Measurements from ENCODE around the gene SHB.

The SHB gene

GRCh38 chr9:37960631-37961030 lies 108.4 kb downstream of the SHB start:
- Histone ChIP-seq H3K4me3 (ENCODE audit: low read length) (no peak overlapping the region), H3K79me1 (ENCODE audit: low read length) (peaks cover 40% of the 10 kb centered on the region), H4K8ac (ENCODE audit: low read depth, low read length) (no peak overlapping the region), H3K4me2 (ENCODE audit: low read length) (no peak overlapping the region), H3K79me2 (ENCODE audit: control insufficient read depth, insufficient read depth, low read length) (peaks cover 3% of the 10 kb centered on the region), H3K4ac (ENCODE audit: low read depth, low read length) (no peak overlapping the region), H3K56ac (ENCODE audit: low read length) (no peak overlapping the region), H3K18ac (ENCODE audit: low read length) (no peak overlapping the region), H3K27ac (ENCODE audit: low read depth, low read length) (no peak overlapping the region), H2BK5ac (ENCODE audit: low read length) (no peak overlapping the region), H3K9ac (ENCODE audit: low read length) (no peak overlapping the region), H2AK5ac (ENCODE audit: low read length) (no peak overlapping the region), H3K36me3 (ENCODE audit: control insufficient read depth, insufficient read depth, low read length) (peaks cover 2% of the 10 kb centered on the region), H3K4me1 (ENCODE audit: control insufficient read depth, low read depth, low read length) (no peaks in the 10 kb centered on the region), H4K5ac (ENCODE audit: low read length) (no peak overlapping the region), H2BK15ac (replicated peaks; ENCODE audit: low read depth) (no peak overlapping the region), H3K23ac (ENCODE audit: low read length) (no peak overlapping the region), H3K27me3 (ENCODE audit: insufficient read depth, low read length, poor library complexity) (no peaks in the 10 kb centered on the region), H2BK120ac (ENCODE audit: low read depth, low read length) (no peak overlapping the region)
- no peak for DNase-seq
- WGBS (ENCODE audit: extremely low coverage, insufficient coverage, low lambda C conversion rate): no CpG with 5 or more reads among the region's 3 CpGs

GRCh38 chr9:37959976-37960375 lies 109.1 kb downstream of the SHB start:
- Histone ChIP-seq H3K27ac (ENCODE audit: low read depth, low read length) (no peak overlapping the region), H3K4me3 (ENCODE audit: low read length) (no peak overlapping the region), H3K23ac (ENCODE audit: low read length) (no peak overlapping the region), H3K9ac (ENCODE audit: low read length) (no peak overlapping the region), H3K18ac (ENCODE audit: low read length) (no peak overlapping the region), H3K4me2 (ENCODE audit: low read length) (no peak overlapping the region), H3K4me1 (ENCODE audit: control insufficient read depth, low read depth, low read length) (no peaks in the 10 kb centered on the region), H2BK15ac (replicated peaks; ENCODE audit: low read depth) (no peak overlapping the region), H4K8ac (ENCODE audit: low read depth, low read length) (no peak overlapping the region), H2BK5ac (ENCODE audit: low read length) (no peak overlapping the region), H3K36me3 (ENCODE audit: control insufficient read depth, insufficient read depth, low read length) (peaks cover 3% of the 10 kb centered on the region), H3K79me2 (ENCODE audit: control insufficient read depth, insufficient read depth, low read length) (peaks cover under 1% of the 10 kb centered on the region), H3K4ac (ENCODE audit: low read depth, low read length) (no peak overlapping the region), H3K56ac (ENCODE audit: low read length) (no peak overlapping the region), H3K79me1 (ENCODE audit: low read length) (peaks cover 37% of the 10 kb centered on the region), H3K27me3 (ENCODE audit: insufficient read depth, low read length, poor library complexity) (no peaks in the 10 kb centered on the region), H4K5ac (ENCODE audit: low read length) (no peak overlapping the region), H2BK120ac (ENCODE audit: low read depth, low read length) (no peak overlapping the region), H2AK5ac (ENCODE audit: low read length) (no peak overlapping the region)
- WGBS (ENCODE audit: extremely low coverage, insufficient coverage, low lambda C conversion rate): no CpG with 5 or more reads among the region's 4 CpGs
- DNase-seq: no peak

- H4K5ac ChIP-seq (ENCODE audit: low read length): no peak overlapping the region
- WGBS (ENCODE audit: extremely low coverage, insufficient coverage, low lambda C conversion rate): no CpG with 5 or more reads among the region's 9 CpGs
- no peak overlapping the region for H3K4me3 ChIP-seq (ENCODE audit: low read length)
- no peak overlapping the region for H3K9ac ChIP-seq (ENCODE audit: low read length)
- no peak overlapping the region for H4K8ac ChIP-seq (ENCODE audit: low read depth, low read length)
- no peak for DNase-seq
- H3K18ac ChIP-seq (ENCODE audit: low read length): no peak overlapping the region
- H2AK5ac ChIP-seq (ENCODE audit: low read length): no peak overlapping the region
- H3K4ac ChIP-seq (ENCODE audit: low read depth, low read length): no peak overlapping the region
- H3K79me2 ChIP-seq (ENCODE audit: control insufficient read depth, insufficient read depth, low read length): no peaks in the 10 kb centered on the region
- H3K4me1 ChIP-seq (ENCODE audit: control insufficient read depth, low read depth, low read length): no peaks in the 10 kb centered on the region
- no peak overlapping the region for H3K23ac ChIP-seq (ENCODE audit: low read length)
- H3K79me1 ChIP-seq (ENCODE audit: low read length): peaks cover 32% of the 10 kb centered on the region
- H3K56ac ChIP-seq (ENCODE audit: low read length): no peak overlapping the region
- no peak overlapping the region for H2BK5ac ChIP-seq (ENCODE audit: low read length)
- H3K4me2 ChIP-seq (ENCODE audit: low read length): no peak overlapping the region
- peaks cover 12% of the 10 kb centered on the region for H3K36me3 ChIP-seq (ENCODE audit: control insufficient read depth, insufficient read depth, low read length)
- no peak overlapping the region for H2BK15ac ChIP-seq (replicated peaks; ENCODE audit: low read depth)
- no peaks in the 10 kb centered on the region for H3K27me3 ChIP-seq (ENCODE audit: insufficient read depth, low read length, poor library complexity)
- H2BK120ac ChIP-seq (ENCODE audit: low read depth, low read length): no peak overlapping the region
- H3K27ac ChIP-seq (ENCODE audit: low read depth, low read length): no peak overlapping the region
These were observed 110.9 kb downstream of the SHB start for GRCh38 chr9:37958154-37958553.

GRCh38 chr9:37957664-37957953 lies 111.4 kb downstream of the SHB start:
- Histone ChIP-seq H3K4me2 (ENCODE audit: low read length) (no peak overlapping the region), H4K8ac (ENCODE audit: low read depth, low read length) (no peak overlapping the region), H3K4ac (ENCODE audit: low read depth, low read length) (no peak overlapping the region), H3K18ac (ENCODE audit: low read length) (no peak overlapping the region), H3K4me3 (ENCODE audit: low read length) (no peak overlapping the region), H3K9ac (ENCODE audit: low read length) (no peak overlapping the region), H3K56ac (ENCODE audit: low read length) (no peak overlapping the region), H2AK5ac (ENCODE audit: low read length) (no peak overlapping the region), H4K5ac (ENCODE audit: low read length) (no peak overlapping the region), H2BK5ac (ENCODE audit: low read length) (no peak overlapping the region), H2BK120ac (ENCODE audit: low read depth, low read length) (no peak overlapping the region), H2BK15ac (replicated peaks; ENCODE audit: low read depth) (no peak overlapping the region), H3K27me3 (ENCODE audit: insufficient read depth, low read length, poor library complexity) (no peaks in the 10 kb centered on the region), H3K36me3 (ENCODE audit: control insufficient read depth, insufficient read depth, low read length) (peaks cover 14% of the 10 kb centered on the region), H3K79me1 (ENCODE audit: low read length) (peaks cover 30% of the 10 kb centered on the region), H3K4me1 (ENCODE audit: control insufficient read depth, low read depth, low read length) (no peaks in the 10 kb centered on the region), H3K23ac (ENCODE audit: low read length) (no peak overlapping the region), H3K79me2 (ENCODE audit: control insufficient read depth, insufficient read depth, low read length) (no peaks in the 10 kb centered on the region), H3K27ac (ENCODE audit: low read depth, low read length) (no peak overlapping the region)
- no peak for DNase-seq
- WGBS (ENCODE audit: extremely low coverage, insufficient coverage, low lambda C conversion rate): no CpG with 5 or more reads among the region's 2 CpGs

GRCh38 chr9:37956904-37957663 lies 111.9 kb downstream of the SHB start:
- Histone ChIP-seq H3K4me3 (ENCODE audit: low read length) (no peak overlapping the region), H4K8ac (ENCODE audit: low read depth, low read length) (no peak overlapping the region), H3K18ac (ENCODE audit: low read length) (no peak overlapping the region), H3K4me2 (ENCODE audit: low read length) (no peak overlapping the region), H4K5ac (ENCODE audit: low read length) (no peak overlapping the region), H2BK5ac (ENCODE audit: low read length) (no peak overlapping the region), H3K9ac (ENCODE audit: low read length) (no peak overlapping the region), H3K27ac (ENCODE audit: low read depth, low read length) (no peak overlapping the region), H3K79me1 (ENCODE audit: low read length) (peaks cover 30% of the 10 kb centered on the region), H3K56ac (ENCODE audit: low read length) (no peak overlapping the region), H3K27me3 (ENCODE audit: insufficient read depth, low read length, poor library complexity) (no peaks in the 10 kb centered on the region), H3K23ac (ENCODE audit: low read length) (no peak overlapping the region), H3K79me2 (ENCODE audit: control insufficient read depth, insufficient read depth, low read length) (no peaks in the 10 kb centered on the region), H3K4ac (ENCODE audit: low read depth, low read length) (no peak overlapping the region), H2BK120ac (ENCODE audit: low read depth, low read length) (no peak overlapping the region), H3K4me1 (ENCODE audit: control insufficient read depth, low read depth, low read length) (no peaks in the 10 kb centered on the region), H3K36me3 (ENCODE audit: control insufficient read depth, insufficient read depth, low read length) (peaks cover 14% of the 10 kb centered on the region), H2AK5ac (ENCODE audit: low read length) (no peak overlapping the region), H2BK15ac (replicated peaks; ENCODE audit: low read depth) (no peak overlapping the region)
- DNase-seq: no peak
- no CpG with 5 or more reads among the region's 16 CpGs for WGBS (ENCODE audit: extremely low coverage, insufficient coverage, low lambda C conversion rate)

- DNase-seq: no peak
- H3K4me2 ChIP-seq (ENCODE audit: low read length): no peak overlapping the region
These were observed 112.6 kb downstream of the SHB start for GRCh38 chr9:37956423-37956820.

More at GRCh38 chr9:37956423-37956820, 112.6 kb downstream of the SHB start:
- Histone ChIP-seq H3K23ac (ENCODE audit: low read length) (no peak overlapping the region), H3K4ac (ENCODE audit: low read depth, low read length) (no peak overlapping the region), H4K5ac (ENCODE audit: low read length) (no peak overlapping the region), H3K27ac (ENCODE audit: low read depth, low read length) (no peak overlapping the region), H3K18ac (ENCODE audit: low read length) (no peak overlapping the region), H3K4me1 (ENCODE audit: control insufficient read depth, low read depth, low read length) (no peaks in the 10 kb centered on the region), H2BK5ac (ENCODE audit: low read length) (no peak overlapping the region), H3K79me2 (ENCODE audit: control insufficient read depth, insufficient read depth, low read length) (no peaks in the 10 kb centered on the region), H3K36me3 (ENCODE audit: control insufficient read depth, insufficient read depth, low read length) (peaks cover 14% of the 10 kb centered on the region), H3K27me3 (ENCODE audit: insufficient read depth, low read length, poor library complexity) (no peaks in the 10 kb centered on the region), H3K79me1 (ENCODE audit: low read length) (peaks cover 30% of the 10 kb centered on the region), H3K56ac (ENCODE audit: low read length) (no peak overlapping the region), H2BK15ac (replicated peaks; ENCODE audit: low read depth) (no peak overlapping the region), H4K8ac (ENCODE audit: low read depth, low read length) (no peak overlapping the region), H3K4me3 (ENCODE audit: low read length) (no peak overlapping the region), H2BK120ac (ENCODE audit: low read depth, low read length) (no peak overlapping the region), H3K9ac (ENCODE audit: low read length) (no peak overlapping the region), H2AK5ac (ENCODE audit: low read length) (no peak overlapping the region)
- no CpG with 5 or more reads among the region's 5 CpGs for WGBS (ENCODE audit: extremely low coverage, insufficient coverage, low lambda C conversion rate)

All from mesendoderm (in vitro differentiated cells).